Muscle layer of colon (tissue), 2 donors: Measurements from ENCODE around the gene KLHL22.

Source experiments
- H3K27ac ChIP-seq: one replicate; pipeline ENCODE4 v1.7.0; 2013; ENCODE audit warnings: low read depth, mild to moderate bottlenecking, low read length, moderate library complexity
- H3K27me3 ChIP-seq, 2 donors: one replicate each; pipeline ENCODE4 v1.7.0; 2013; ENCODE audit warnings: low read length in 2 of 2, mild to moderate bottlenecking in 2 of 2; ENCODE audit not compliant: insufficient read depth in 2 of 2, control insufficient read depth in 1 of 2
- H3K36me3 ChIP-seq: one replicate; pipeline ENCODE4 v1.7.0; 2013; ENCODE audit warnings: mild to moderate bottlenecking, low read length; ENCODE audit not compliant: insufficient read depth
- H3K4me1 ChIP-seq: one replicate; pipeline ENCODE4 v1.7.0; 2013; ENCODE audit warnings: mild to moderate bottlenecking, low read length; ENCODE audit not compliant: insufficient read depth
- H3K4me3 ChIP-seq, 2 donors: one replicate each; pipeline ENCODE4 v1.7.0; 2013; ENCODE audit warnings: low read length in 2 of 2, low read depth in 1 of 2, mild to moderate bottlenecking in 1 of 2, moderate library complexity in 1 of 2
- H3K9ac ChIP-seq: one replicate; pipeline ENCODE4 v1.7.0; 2013; ENCODE audit warnings: low read length
- H3K9me3 ChIP-seq: one replicate; pipeline ENCODE4 v1.7.0; 2013; ENCODE audit warnings: mild to moderate bottlenecking, low read length
- donor health status: abdominal sarcoma.
- donor health status: Adenocarcinoma of cecum.

KLHL22 gene

DNA sequence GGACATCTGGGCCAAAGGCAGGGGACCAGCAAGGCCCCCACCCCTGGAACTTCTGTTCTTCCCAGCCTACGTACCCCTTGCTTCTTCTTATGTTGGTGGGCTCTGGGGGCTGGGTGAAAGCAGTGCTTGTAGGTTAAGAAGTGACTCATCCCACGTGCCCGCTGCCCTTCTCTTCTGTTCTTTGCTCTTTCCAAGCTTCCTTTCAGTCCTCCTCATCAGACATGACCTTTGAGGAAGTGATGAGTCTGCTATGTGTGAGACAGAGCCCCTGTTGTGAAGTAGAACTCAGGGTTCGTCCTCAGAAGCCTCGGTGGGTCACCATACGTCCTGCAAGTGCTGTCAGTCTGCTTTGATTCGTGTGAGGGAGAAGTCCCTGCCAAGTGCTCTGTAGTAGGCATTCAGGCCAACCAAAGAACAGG lies 24.5 kb upstream of the KLHL22 start:
- peaks cover 29% of the 10 kb centered on the region for H3K4me1 ChIP-seq
- no peak overlapping the region for H3K9ac ChIP-seq
- H3K36me3 ChIP-seq, result peaks cover 10% of the 10 kb centered on the region

DNA sequence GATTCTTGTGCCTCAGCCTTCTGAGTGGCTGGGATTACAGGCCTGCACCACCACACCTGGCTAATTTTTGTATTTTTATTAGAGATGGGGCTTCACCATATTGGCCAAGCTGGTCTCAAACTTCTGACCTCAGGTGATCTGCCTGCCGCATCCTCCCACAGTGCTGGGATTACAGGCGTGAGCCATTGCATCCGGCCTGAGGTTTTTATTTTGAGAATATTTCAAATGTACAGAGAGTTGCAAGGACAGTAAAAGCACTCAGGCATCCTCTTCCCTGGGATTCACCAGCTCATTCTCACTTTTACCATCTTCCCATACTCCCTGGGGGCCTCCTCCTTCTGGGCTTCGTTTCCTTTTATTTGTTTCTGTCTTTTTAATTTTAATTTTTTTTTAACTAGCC lies 24.0 kb upstream of the KLHL22 start:
- H3K4me3 ChIP-seq, result no peak overlapping the region
- H3K9ac ChIP-seq, result no peak overlapping the region
- no peaks in the 10 kb centered on the region for H3K27me3 ChIP-seq
- H3K9me3 ChIP-seq, result no peaks in the 10 kb centered on the region
- H3K36me3 ChIP-seq, result peaks cover 10% of the 10 kb centered on the region
- no peak overlapping the region for H3K27ac ChIP-seq
- peaks cover 34% of the 10 kb centered on the region for H3K4me1 ChIP-seq

More for the DNA sequence above, 24.5 kb upstream of the KLHL22 start:
- Histone ChIP-seq H3K27ac (no peak overlapping the region), H3K4me3 (no peak overlapping the region), H3K9me3 (no peaks in the 10 kb centered on the region), H3K27me3 (no peaks in the 10 kb centered on the region)

DNA sequence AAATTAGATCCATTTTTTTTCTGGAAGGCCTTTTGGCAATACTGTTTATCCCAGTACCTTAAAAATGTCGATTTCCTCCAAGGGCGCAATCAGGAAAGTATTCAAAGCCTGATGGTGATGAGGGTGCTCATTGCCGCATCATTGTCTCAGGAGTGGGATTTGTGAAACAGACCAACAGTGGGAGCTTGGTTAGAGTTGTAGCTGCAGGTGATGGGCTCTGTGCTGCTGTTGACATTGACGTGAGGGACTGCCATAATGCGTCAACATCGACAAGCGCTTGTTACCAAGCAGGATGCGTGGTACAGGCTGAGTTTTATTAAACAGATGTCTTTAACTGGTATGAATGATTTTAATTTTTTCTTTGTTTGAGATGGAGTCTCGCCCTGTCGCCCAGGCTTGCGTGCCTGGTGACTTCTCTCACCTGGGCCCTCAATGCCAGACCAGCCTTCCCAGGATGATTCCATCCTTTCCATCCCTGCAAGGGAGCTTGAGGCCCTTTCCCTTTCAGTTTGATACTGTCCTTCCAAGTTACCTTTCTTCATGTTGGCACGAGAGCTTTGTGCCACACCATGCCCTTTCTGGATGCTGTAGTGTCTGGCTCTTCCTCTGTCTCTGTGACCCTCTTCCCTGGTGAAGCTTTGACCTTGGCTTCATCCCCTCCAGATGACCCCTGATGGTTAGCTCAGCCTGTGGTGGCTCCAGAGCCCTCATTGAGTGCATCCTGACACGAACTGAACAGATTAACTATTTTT lies 22.4 kb upstream of the KLHL22 start:
- H3K4me1 ChIP-seq, result peaks cover 22% of the 10 kb centered on the region
- peaks cover 10% of the 10 kb centered on the region for H3K36me3 ChIP-seq

DNA sequence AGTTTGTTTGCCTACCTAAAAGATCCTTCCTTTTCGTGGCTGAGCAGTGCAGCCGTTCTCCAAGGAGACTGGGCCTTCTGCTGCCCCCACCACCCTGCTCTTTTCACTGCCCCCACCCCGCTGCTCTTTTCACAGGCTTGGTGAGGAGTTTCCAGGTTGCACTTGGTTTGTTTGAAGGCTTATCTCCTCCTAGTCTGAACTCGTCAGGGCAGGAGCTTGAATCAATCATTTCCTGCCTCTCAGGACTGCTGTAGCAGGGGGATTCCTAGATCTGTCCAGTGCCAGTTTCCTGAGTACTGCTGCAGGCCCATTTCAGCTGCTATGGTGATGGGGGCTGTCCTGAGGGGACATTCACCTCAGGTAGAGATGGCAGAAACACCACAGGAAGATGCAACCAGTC lies 21.8 kb upstream of the KLHL22 start:
- no peak overlapping the region for H3K9ac ChIP-seq
- no peaks in the 10 kb centered on the region for H3K27me3 ChIP-seq
- H3K9me3 ChIP-seq, result no peaks in the 10 kb centered on the region
- H3K4me1 ChIP-seq, result peaks cover 16% of the 10 kb centered on the region
- H3K4me3 ChIP-seq, result no peak overlapping the region
- peaks cover 10% of the 10 kb centered on the region for H3K36me3 ChIP-seq
- H3K27ac ChIP-seq, result no peak overlapping the region

More for the DNA sequence above, 22.4 kb upstream of the KLHL22 start:
- Histone ChIP-seq H3K9me3 (no peaks in the 10 kb centered on the region), H3K27ac (no peak overlapping the region), H3K9ac (no peak overlapping the region), H3K4me3 (no peak overlapping the region), H3K27me3 (no peaks in the 10 kb centered on the region)

DNA sequence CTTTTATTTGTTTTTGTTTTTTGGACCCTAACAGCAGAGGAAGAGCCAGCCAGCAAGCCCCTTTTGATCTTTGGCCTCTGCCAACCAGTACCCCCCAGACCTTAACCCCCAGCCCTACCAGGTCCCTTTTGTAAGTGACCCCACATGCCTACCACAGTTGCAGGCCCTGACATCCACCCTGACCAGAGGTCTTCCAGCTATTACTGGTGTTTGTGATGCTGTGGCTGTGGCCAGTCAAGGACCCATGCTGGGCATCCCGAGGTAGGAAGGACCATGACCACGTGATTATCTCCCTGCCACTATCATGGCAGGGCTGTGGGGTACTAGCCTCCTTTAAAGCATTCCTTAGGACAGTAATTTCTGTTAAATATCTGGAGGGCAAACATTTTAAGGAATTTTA lies 20.8 kb upstream of the KLHL22 start:
- Histone ChIP-seq H3K9me3 (no peaks in the 10 kb centered on the region), H3K27ac (no peak overlapping the region), H3K4me3 (no peak overlapping the region), H3K9ac (no peak overlapping the region), H3K4me1 (peaks cover 17% of the 10 kb centered on the region), H3K27me3 (no peaks in the 10 kb centered on the region), H3K36me3 (peaks cover 10% of the 10 kb centered on the region)

DNA sequence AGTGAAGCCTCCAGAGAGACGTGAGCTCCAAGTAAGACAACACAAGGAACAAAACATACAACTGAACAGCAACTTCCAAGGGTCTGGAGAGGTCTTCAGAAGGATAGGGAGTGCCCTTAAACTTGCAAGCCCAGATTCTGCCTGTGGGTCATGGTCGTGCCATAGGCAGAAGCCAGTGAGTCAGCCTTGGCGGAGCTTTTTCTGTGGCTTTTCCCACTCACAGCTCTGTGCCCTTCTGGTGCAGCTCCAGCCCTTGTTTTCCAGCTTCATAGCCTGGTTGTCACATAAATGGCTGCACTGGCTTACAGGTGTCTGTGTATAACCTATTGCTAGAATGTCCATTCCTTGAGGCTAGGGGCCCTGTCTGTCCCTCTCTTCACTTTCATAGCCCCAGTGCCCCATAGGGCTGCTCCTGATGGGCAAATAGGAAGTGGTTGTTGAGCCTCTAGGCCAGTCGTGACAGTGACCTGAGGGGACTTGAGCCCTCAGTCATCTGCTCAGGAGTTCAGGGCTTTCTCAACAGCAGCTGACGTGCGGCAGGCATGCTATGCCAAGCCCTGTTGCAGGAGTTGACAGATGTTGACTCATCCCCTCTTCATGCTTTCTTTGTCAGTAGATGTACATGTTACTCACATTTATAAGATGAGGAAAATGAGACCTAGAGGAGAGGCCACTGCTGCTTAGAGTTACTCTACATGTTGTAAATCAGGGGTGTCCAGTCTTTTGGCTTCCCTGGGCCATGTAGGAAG lies 19.2 kb upstream of the KLHL22 start:
- Histone ChIP-seq H3K27me3 (no peaks in the 10 kb centered on the region), H3K9ac (no peak overlapping the region), H3K27ac (no peak overlapping the region), H3K4me3 (no peak overlapping the region), H3K4me1 (peaks cover 29% of the 10 kb centered on the region), H3K36me3 (no peaks in the 10 kb centered on the region), H3K9me3 (no peaks in the 10 kb centered on the region)

DNA sequence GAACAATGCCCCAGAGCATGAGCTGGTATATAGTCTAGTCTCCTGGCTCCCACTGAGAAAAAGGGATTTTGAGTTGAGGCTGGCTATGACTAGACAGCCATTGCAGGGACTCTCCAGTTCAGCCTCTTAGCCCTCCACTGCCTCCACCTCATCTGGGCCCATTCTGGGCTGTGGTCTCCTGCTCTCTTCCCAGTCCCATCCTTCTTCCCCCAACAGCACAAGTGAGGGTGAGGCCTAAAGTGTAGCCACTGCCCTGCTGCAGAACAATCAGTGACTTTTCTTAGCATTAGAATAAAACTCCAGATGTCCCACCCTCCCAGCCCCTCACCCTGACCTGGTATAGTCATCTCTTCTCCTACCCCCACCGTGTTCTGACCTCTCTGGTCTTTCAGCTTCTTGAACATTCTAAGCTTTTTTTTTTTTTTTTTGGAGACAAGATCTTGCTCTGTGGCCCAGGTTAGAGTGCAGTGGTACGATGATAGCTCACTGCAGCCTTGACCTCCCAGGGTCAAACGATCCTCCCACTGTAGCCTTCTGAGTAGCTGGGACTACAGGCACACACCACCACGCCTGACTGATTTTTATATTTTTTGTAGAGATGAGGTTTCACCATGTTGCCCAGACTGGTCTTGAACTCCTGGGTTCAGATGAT lies 16.1 kb upstream of the KLHL22 start:
- Histone ChIP-seq H3K27ac (no peak overlapping the region), H3K9me3 (no peaks in the 10 kb centered on the region), H3K36me3 (no peaks in the 10 kb centered on the region), H3K27me3 (no peaks in the 10 kb centered on the region), H3K9ac (no peak overlapping the region), H3K4me1 (peaks cover 43% of the 10 kb centered on the region), H3K4me3 (no peak overlapping the region)

DNA sequence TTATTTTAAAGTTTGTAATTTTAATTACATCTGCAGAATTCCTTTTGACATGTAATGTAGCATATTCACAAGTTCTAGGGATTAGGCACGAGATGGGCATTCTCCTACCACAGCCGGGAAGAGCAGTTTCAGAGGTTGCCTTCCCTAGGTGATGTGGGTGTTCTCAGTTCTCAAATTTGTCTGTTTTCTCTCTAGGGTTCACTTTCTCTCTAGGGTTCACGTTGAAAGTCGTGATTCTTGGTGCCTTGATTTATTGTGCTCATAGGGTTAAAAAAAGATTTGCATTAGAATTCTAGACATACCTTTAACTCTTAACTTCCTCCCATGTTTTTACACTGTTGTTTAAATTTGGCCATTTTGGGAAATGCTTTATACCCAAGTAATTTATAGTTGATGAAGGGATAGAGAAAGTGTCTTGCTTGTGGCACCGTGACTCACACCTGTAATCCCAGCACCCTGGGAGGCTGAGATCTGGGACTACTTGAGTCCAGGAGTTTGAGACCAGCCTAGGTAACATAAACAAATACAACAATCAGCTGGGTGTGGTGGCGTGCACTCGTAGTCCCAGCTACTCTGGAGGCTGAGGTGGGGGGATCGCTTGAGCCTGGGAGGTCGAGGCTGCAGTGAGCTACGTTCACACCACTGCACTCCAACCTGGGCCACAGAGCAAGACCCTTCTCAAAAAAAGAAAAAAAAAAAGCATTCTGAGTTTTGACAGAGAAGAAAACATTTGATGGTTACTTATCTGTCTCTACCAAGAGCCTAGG lies 15.4 kb upstream of the KLHL22 start:
- peaks cover 45% of the 10 kb centered on the region for H3K4me1 ChIP-seq
- H3K4me3 ChIP-seq, result no peak overlapping the region
- no peaks in the 10 kb centered on the region for H3K27me3 ChIP-seq
- H3K9me3 ChIP-seq, result no peaks in the 10 kb centered on the region
- H3K36me3 ChIP-seq, result no peaks in the 10 kb centered on the region
- H3K27ac ChIP-seq, result peak overlapping the region; percentile 99
- no peak overlapping the region for H3K9ac ChIP-seq

DNA sequence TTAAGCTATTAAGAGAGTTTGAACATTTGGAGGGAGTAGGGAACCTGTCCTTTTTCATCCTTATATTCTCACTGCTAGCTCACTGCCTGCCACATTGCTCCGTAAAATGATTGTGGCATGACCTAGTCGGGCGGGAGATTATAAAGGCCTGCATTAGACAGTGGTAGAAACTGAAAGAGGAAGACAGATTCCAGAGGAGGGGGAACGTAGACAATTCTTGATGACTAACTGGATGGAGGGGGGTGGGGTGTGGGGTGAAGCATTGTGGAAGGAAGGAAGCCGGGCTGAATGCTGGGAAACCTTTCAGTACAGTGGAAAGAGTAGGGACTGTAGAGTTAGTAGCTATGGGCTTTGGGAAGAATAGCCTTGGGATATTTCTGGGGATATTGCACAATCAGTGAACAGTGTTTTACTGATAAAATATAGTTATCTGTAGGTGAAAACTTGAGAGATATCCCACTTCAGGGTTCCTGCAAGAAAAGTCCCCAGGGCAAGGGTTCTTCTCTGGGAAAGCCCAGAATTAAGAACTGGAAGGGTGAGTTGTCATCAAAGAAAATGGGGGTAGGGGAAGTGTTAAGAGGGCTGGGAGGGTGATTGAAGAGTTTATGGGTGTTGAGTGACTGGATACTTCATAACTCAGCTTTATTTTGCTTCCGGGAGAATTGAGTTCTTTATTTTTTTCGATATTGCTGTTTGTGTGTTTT lies 13.9 kb upstream of the KLHL22 start:
- Histone ChIP-seq H3K4me1 (peaks cover 36% of the 10 kb centered on the region), H3K9ac (peak overlapping the region; percentile 88), H3K27ac (peak overlapping the region; percentile 99)

DNA sequence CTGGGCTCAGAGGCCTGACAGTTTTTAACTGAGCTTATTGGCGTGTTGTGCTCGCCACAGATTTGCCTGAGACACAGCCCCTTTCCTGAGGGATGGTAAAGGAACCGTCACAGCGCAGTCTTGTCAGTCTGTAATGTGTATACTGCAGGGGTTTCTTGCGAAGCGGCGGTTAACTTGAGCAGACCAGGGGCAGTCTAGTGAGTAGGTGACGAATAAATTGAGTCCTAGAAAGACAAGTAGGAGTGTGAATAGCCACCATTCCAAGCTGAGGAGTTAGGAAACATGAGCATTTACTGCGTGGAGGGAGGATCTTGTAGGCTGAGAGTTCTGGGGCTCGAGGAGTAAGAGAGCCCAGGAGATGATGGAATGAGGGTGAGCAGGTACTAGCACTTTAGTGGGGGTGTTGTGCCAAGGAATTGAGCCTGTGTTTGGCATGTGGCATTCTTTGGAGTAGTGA lies 13.2 kb upstream of the KLHL22 start:
- Histone ChIP-seq H3K27ac (peak overlapping the region; percentile 99), H3K4me3 (peak overlapping the region; percentile 53 to 73), H3K4me1 (peaks cover 35% of the 10 kb centered on the region), H3K9me3 (no peaks in the 10 kb centered on the region), H3K36me3 (no peaks in the 10 kb centered on the region), H3K27me3 (no peaks in the 10 kb centered on the region), H3K9ac (peak overlapping the region; percentile 88)

More for the DNA sequence above, 13.9 kb upstream of the KLHL22 start:
- H3K4me3 ChIP-seq, result peak overlapping the region; percentile 53 to 73
- H3K9me3 ChIP-seq, result no peaks in the 10 kb centered on the region
- no peaks in the 10 kb centered on the region for H3K27me3 ChIP-seq
- H3K36me3 ChIP-seq, result no peaks in the 10 kb centered on the region
